ENCODE results near the gene SRSF7. TPM values are rescaled to one million over a fixed set of nuclear protein-coding genes. Genes with fewer than 3 reads are reported as not detected.

The SRSF7 gene
- total and polyA plus RNA-seq, 4 donors: 95.1 to 155 (median 130) TPM

DNA sequence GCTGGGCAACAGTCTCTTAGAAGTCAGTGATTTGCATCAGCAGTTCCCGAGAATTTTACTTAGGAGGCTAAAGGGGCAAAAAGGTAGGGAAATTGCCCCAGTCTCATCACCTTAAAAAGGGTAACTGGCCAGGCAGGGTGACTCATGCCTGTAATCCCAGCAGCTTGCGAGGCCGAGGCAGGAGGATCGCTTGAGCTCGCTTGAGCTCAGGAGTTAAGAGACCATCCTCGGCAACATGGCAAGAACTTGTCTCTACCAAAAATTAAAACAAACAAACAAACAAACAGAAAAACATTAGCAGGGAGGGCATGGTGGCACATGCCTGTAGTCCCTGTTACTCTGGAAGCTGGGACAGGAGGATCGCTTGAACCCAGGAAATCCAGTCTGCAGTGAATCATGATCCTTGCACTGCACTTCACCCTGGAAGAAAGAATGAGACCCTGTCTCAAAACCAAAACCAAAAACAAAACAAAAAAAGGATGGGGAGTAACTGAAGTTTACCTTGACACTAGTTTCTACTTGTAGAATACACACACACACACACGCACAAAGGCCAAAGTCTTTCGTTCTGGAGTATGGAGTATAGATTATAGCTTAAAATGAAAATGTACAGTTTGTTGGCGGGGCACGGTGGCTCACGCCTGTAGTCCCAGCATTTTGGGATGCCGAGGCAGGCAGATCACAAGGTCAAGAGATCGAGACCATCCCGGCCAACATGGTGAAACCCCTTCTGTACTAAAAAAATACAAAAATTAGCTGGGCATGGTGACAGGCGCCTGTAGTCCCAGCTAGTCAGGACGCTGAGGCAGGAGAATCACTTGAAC is 24.1 kb upstream of the SRSF7 start:
- no peak overlapping the region for H3K9ac ChIP-seq (ENCODE audit: insufficient read depth in 1 of 2, low read length in 2 of 2)
- H3K36me3 ChIP-seq (ENCODE audit: control insufficient read depth in 4 of 4, insufficient read depth in 4 of 4, low read length in 4 of 4): no peaks in the 10 kb centered on the region
- TF ChIP-seq, protein P1, sequence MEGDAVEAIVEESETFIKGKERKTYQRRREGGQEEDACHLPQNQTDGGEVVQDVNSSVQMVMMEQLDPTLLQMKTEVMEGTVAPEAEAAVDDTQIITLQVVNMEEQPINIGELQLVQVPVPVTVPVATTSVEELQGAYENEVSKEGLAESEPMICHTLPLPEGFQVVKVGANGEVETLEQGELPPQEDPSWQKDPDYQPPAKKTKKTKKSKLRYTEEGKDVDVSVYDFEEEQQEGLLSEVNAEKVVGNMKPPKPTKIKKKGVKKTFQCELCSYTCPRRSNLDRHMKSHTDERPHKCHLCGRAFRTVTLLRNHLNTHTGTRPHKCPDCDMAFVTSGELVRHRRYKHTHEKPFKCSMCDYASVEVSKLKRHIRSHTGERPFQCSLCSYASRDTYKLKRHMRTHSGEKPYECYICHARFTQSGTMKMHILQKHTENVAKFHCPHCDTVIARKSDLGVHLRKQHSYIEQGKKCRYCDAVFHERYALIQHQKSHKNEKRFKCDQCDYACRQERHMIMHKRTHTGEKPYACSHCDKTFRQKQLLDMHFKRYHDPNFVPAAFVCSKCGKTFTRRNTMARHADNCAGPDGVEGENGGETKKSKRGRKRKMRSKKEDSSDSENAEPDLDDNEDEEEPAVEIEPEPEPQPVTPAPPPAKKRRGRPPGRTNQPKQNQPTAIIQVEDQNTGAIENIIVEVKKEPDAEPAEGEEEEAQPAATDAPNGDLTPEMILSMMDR (IDR thresholded peaks at IDR 0.05; ENCODE audit: control extremely low read depth, extremely low read depth): no peak
- DNase-seq: no peak
- H3K27ac ChIP-seq (ENCODE audit: low read depth in 1 of 2, low read length in 1 of 2): no peak overlapping the region
- 85 to 91% methylated on average over 17 of the region's 17 CpGs for WGBS, 2 donors
- no peak overlapping the region for H3K4me3 ChIP-seq
- ATAC-seq (ENCODE audit: insufficient read depth, low FRiP score): no peak
- H3K27me3 ChIP-seq (ENCODE audit: control insufficient read depth in 3 of 3, insufficient read depth in 3 of 3, low read length in 2 of 3): no peaks in the 10 kb centered on the region
- H3K4me1 ChIP-seq (ENCODE audit: control insufficient read depth in 5 of 5, insufficient read depth in 5 of 5, low read length in 5 of 5): peaks cover 0 to 10% (median 3%) of the 10 kb centered on the region in 5 donors
- no peaks in the 10 kb centered on the region for H3K9me3 ChIP-seq (ENCODE audit: control insufficient read depth in 4 of 4, insufficient read depth in 3 of 4, low read length in 3 of 4)

DNA sequence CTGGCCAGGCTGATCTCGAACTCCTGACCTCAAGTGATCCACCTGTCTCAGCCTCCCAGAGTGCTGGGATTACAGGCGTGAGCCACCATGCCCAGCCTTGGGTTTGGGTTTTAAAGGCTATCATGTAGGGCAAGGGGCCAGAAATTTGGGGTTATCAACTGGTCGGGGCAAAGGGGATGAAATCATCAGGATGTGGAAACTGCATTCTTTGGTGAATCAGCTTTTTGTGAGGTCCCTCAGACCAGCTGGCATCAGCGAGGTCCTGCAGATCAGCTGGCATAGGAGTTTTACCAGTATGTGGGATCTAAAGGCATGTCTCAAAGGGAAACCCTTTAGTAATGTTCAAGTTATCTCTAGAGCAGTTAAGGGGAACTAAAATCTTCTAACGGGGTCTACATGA is 20.5 kb upstream of the SRSF7 start:
- no peaks in the 10 kb centered on the region for H3K27me3 ChIP-seq (ENCODE audit: control insufficient read depth in 3 of 3, insufficient read depth in 3 of 3, low read length in 2 of 3)
- no peaks in the 10 kb centered on the region for H3K36me3 ChIP-seq (ENCODE audit: control insufficient read depth in 4 of 4, insufficient read depth in 4 of 4, low read length in 4 of 4)
- 65 to 69% methylated on average over 5 of the region's 5 CpGs for WGBS, 2 donors
- no peak overlapping the region for H3K4me3 ChIP-seq
- H3K4me1 ChIP-seq (ENCODE audit: control insufficient read depth in 5 of 5, insufficient read depth in 5 of 5, low read length in 5 of 5): no peaks in the 10 kb centered on the region
- no peak overlapping the region for H3K27ac ChIP-seq (ENCODE audit: low read depth in 1 of 2, low read length in 1 of 2)
- DNase-seq (no peak), ATAC-seq (ENCODE audit: insufficient read depth, low FRiP score) (no peak)
- H3K9ac ChIP-seq (ENCODE audit: insufficient read depth in 1 of 2, low read length in 2 of 2): no peak overlapping the region
- H3K9me3 ChIP-seq (ENCODE audit: control insufficient read depth in 4 of 4, insufficient read depth in 3 of 4, low read length in 3 of 4): no peaks in the 10 kb centered on the region
- TF ChIP-seq, protein P1 (IDR thresholded peaks at IDR 0.05; ENCODE audit: control extremely low read depth, extremely low read depth): no peak

DNA sequence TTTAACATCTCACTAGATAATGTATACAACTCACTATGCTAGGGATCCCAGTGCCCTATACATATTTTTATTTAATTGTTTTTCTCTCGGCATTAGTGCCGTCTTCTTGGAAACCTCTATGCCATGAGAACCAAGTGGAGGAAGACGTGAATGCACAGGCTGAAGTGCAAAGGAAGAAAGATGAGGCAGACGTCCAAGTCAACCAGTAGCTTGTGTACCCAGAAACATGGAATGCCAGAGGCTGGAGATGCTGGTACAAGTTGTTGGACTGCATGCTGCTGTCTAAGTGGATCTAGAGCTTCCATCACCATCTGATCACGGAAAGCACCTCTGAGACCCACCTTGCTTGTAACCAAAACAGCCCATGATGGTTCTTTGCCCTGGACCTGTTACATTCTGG is 14.4 kb upstream of the SRSF7 start:
- Histone ChIP-seq H3K9ac (ENCODE audit: insufficient read depth in 1 of 2, low read length in 2 of 2) (no peak overlapping the region), H3K27ac (ENCODE audit: low read depth in 1 of 2, low read length in 1 of 2) (no peak overlapping the region), H3K4me3 (no peak overlapping the region), H3K27me3 (ENCODE audit: control insufficient read depth in 3 of 3, insufficient read depth in 3 of 3, low read length in 2 of 3) (no peaks in the 10 kb centered on the region), H3K9me3 (ENCODE audit: control insufficient read depth in 4 of 4, insufficient read depth in 3 of 4, low read length in 3 of 4) (no peaks in the 10 kb centered on the region), H3K4me1 (ENCODE audit: control insufficient read depth in 5 of 5, insufficient read depth in 5 of 5, low read length in 5 of 5) (no peaks in the 10 kb centered on the region), H3K36me3 (ENCODE audit: control insufficient read depth in 4 of 4, insufficient read depth in 4 of 4, low read length in 4 of 4) (no peaks in the 10 kb centered on the region)
- TF ChIP-seq, protein P1 (IDR thresholded peaks at IDR 0.05; ENCODE audit: control extremely low read depth, extremely low read depth): no peak
- WGBS, 2 donors: 78 to 85% methylated on average over 5 of the region's 5 CpGs
- no peak for ATAC-seq (ENCODE audit: insufficient read depth, low FRiP score)
- DNase-seq: no peak
